Gastrocnemius medialis (tissue), 4 donors: Measurements from ENCODE around the gene CADM2.
"Not testable (repeated sequence)": the region's sequence is repeated elsewhere in the genome, so short reads cannot be mapped to it uniquely, and the experiment has no call there.

Experiments
- POLR2A ChIP-seq, 2 donors: fragments of 450-650 bp; IDR thresholded peaks; one replicate each; pipeline ENCODE4 v1.6.1; 2017; ENCODE audit warnings: antibody characterized with exemption in 2 of 2, mild to moderate bottlenecking in 2 of 2, moderate library complexity in 2 of 2
- TF ChIP-seq, protein P1 (sequence below), 5 experiments: fragments of 450-650 bp in 3 of 5; fragments of 200-600 bp in 2 of 5; sonication (generic) in 2 of 5; IDR thresholded peaks in 4 of 5; conservative IDR thresholded peaks in 1 of 5; 1 replicate in 4 of 5; 2 replicates in 1 of 5; pipeline ENCODE4 v1.5.1; 2016 to 2019; ENCODE audit warnings: antibody characterized with exemption in 5 of 5, mild to moderate bottlenecking in 3 of 5, moderate library complexity in 3 of 5

DNA sequence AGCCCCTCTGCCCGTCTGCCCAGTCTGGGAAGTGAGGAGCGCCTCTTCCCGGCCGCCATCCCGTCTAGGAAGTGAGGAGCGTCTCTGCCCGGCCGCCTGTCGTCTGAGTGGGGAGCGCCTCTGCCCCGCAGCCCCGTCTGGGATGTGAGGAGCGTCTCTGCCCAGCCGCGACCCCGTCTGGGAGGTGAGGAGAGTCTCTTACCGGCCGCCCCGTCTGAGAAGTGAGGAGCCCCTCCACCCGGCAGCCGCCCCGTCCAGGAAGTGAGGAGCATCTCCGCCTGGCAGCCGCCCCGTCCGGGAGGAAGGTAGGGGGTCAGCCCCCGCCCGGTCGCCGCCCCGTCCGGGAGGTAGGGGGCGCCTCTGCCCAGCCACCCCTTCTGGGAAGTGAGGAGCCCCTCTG lies 40.2 kb upstream of the CADM2 start:
- TF ChIP-seq, protein P1, sequence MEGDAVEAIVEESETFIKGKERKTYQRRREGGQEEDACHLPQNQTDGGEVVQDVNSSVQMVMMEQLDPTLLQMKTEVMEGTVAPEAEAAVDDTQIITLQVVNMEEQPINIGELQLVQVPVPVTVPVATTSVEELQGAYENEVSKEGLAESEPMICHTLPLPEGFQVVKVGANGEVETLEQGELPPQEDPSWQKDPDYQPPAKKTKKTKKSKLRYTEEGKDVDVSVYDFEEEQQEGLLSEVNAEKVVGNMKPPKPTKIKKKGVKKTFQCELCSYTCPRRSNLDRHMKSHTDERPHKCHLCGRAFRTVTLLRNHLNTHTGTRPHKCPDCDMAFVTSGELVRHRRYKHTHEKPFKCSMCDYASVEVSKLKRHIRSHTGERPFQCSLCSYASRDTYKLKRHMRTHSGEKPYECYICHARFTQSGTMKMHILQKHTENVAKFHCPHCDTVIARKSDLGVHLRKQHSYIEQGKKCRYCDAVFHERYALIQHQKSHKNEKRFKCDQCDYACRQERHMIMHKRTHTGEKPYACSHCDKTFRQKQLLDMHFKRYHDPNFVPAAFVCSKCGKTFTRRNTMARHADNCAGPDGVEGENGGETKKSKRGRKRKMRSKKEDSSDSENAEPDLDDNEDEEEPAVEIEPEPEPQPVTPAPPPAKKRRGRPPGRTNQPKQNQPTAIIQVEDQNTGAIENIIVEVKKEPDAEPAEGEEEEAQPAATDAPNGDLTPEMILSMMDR (IDR thresholded peaks at IDR 0.05 in 4 of 5, conservative IDR thresholded peaks at IDR 0.05 in 1 of 5), result not testable (repeated sequence)
- TF ChIP-seq POLR2A (IDR thresholded peaks at IDR 0.05), result not testable (repeated sequence)
